ENCODE data around the gene ZNF532. TPM values are rescaled to one million over a fixed set of nuclear protein-coding genes. Genes with fewer than 3 reads are reported as not detected.

Gene ZNF532
- total RNA-seq, 5 donors from 2014 or later (not counting 1 experiment from before 2014, with no cell fraction given) = 5.0 to 14.2 (median 7.8) TPM

- CTCF ChIA-PET = no interaction called here
- 85% methylated on average over 7 of the region's 9 CpGs for WGBS (ENCODE audit: insufficient coverage)
Measured at GRCh38 chr18:58866066-58866772, 1.5 kb downstream of the ZNF532 start.

GRCh38 chr18:58866773-58867150 lies 2.1 kb downstream of the ZNF532 start:
- Mint-ChIP-seq H3K27ac (no peak overlapping the region), H3K27me3 (peaks cover 73 to 78% of the 10 kb centered on the region in 2 donors)
- WGBS (ENCODE audit: insufficient coverage) = no CpG with 5 or more reads among the region's 6 CpGs

More at GRCh38 chr18:58866066-58866772, 1.5 kb downstream of the ZNF532 start:
- POLR2A ChIA-PET = no interaction called here
- Mint-ChIP-seq H3K4me3 (no peak overlapping the region), H3K9me3 (peaks cover 0 to 4% (median 3%) of the 10 kb centered on the region in 3 donors), H3K27me3 (peaks cover 73 to 78% of the 10 kb centered on the region in 2 donors), H3K36me3 (peaks cover 9% of the 10 kb centered on the region), H3K27ac (no peak overlapping the region), H3K4me1 (peaks cover 13 to 17% (median 17%) of the 10 kb centered on the region in 3 donors)
- Histone ChIP-seq H3K9me3 (no peaks in the 10 kb centered on the region), H3K36me3 (ENCODE audit: control insufficient read depth in 2 of 2, extremely low read depth in 1 of 2, insufficient read depth in 1 of 2, low read length in 1 of 2) (no peaks in the 10 kb centered on the region), H3K4me1 (ENCODE audit: control insufficient read depth in 1 of 2, extremely low read depth in 1 of 2, insufficient read depth in 2 of 2, low read length in 2 of 2) (peaks cover 0 to 15% of the 10 kb centered on the region in 2 experiments), H3K27ac (ENCODE audit: low read length) (no peak overlapping the region), H3K4me3 (ENCODE audit: control insufficient read depth in 1 of 2, extremely low read depth in 1 of 2, low read length in 1 of 2) (no peak overlapping the region), H3K27me3 (replicated peaks in 1 of 2; ENCODE audit: control insufficient read depth in 2 of 2, extremely low read depth in 1 of 2, insufficient read depth in 2 of 2, low read length in 1 of 2) (peaks cover 2 to 32% of the 10 kb centered on the region in 2 experiments)
- ATAC-seq (replicated peaks in 1 of 4) (no peak), DNase-seq (no peak)

GRCh38 chr18:58867281-58867961 lies 2.7 kb downstream of the ZNF532 start:
- peaks cover 0 to 4% (median 3%) of the 10 kb centered on the region in 3 donors for H3K9me3 Mint-ChIP-seq
- H3K36me3 Mint-ChIP-seq = peaks cover 9% of the 10 kb centered on the region
- ATAC-seq (replicated peaks in 1 of 4) = no peak
- CTCF ChIA-PET = interaction anchor here in 1 of 2 donors (0.5 kb wide), 1 partner anchor 213 kb away, joined by 3 read pairs; no protein-coding TSS in a partner anchor
- peaks cover 0 to 14% of the 10 kb centered on the region in 2 experiments for H3K4me1 ChIP-seq (ENCODE audit: control insufficient read depth in 1 of 2, extremely low read depth in 1 of 2, insufficient read depth in 2 of 2, low read length in 2 of 2)
- DNase-seq = no peak
- no peak overlapping the region for H3K4me3 ChIP-seq (ENCODE audit: control insufficient read depth in 1 of 2, extremely low read depth in 1 of 2, low read length in 1 of 2)
- H3K27ac ChIP-seq (ENCODE audit: low read length) = no peak overlapping the region
- H3K27me3 ChIP-seq (replicated peaks in 1 of 2; ENCODE audit: control insufficient read depth in 2 of 2, extremely low read depth in 1 of 2, insufficient read depth in 2 of 2, low read length in 1 of 2) = peaks cover 2 to 33% of the 10 kb centered on the region in 2 experiments
- peaks cover 12 to 15% (median 15%) of the 10 kb centered on the region in 3 donors for H3K4me1 Mint-ChIP-seq
- H3K27ac Mint-ChIP-seq = no peak overlapping the region
- H3K9me3 ChIP-seq = no peaks in the 10 kb centered on the region
- peaks cover 70 to 75% of the 10 kb centered on the region in 2 donors for H3K27me3 Mint-ChIP-seq
- POLR2A ChIA-PET = no interaction called here
- 93% methylated on average over 5 of the region's 10 CpGs for WGBS (ENCODE audit: insufficient coverage)
- no peak overlapping the region for H3K4me3 Mint-ChIP-seq
- H3K36me3 ChIP-seq (ENCODE audit: control insufficient read depth in 2 of 2, extremely low read depth in 1 of 2, insufficient read depth in 1 of 2, low read length in 1 of 2) = no peaks in the 10 kb centered on the region

More at GRCh38 chr18:58866773-58867150, 2.1 kb downstream of the ZNF532 start:
- peaks cover 2 to 35% of the 10 kb centered on the region in 2 experiments for H3K27me3 ChIP-seq (replicated peaks in 1 of 2; ENCODE audit: control insufficient read depth in 2 of 2, extremely low read depth in 1 of 2, insufficient read depth in 2 of 2, low read length in 1 of 2)
- Mint-ChIP-seq H3K4me3 (no peak overlapping the region), H3K9me3 (peaks cover 0 to 4% (median 3%) of the 10 kb centered on the region in 3 donors), H3K36me3 (peaks cover 9% of the 10 kb centered on the region), H3K4me1 (peaks cover 13 to 17% (median 17%) of the 10 kb centered on the region in 3 donors)
- DNase-seq (no peak), ATAC-seq (replicated peaks in 1 of 4) (no peak)
- no peaks in the 10 kb centered on the region for H3K36me3 ChIP-seq (ENCODE audit: control insufficient read depth in 2 of 2, extremely low read depth in 1 of 2, insufficient read depth in 1 of 2, low read length in 1 of 2)
- no peaks in the 10 kb centered on the region for H3K9me3 ChIP-seq
- ChIA-PET CTCF (interaction anchor here in 1 of 2 donors (0.5 kb wide), 1 partner anchor 214 kb away, joined by 3 read pairs; no protein-coding TSS in a partner anchor), POLR2A (no interaction called here)
- H3K4me1 ChIP-seq (ENCODE audit: control insufficient read depth in 1 of 2, extremely low read depth in 1 of 2, insufficient read depth in 2 of 2, low read length in 2 of 2) = peaks cover 0 to 15% of the 10 kb centered on the region in 2 experiments
- no peak overlapping the region for H3K4me3 ChIP-seq (ENCODE audit: control insufficient read depth in 1 of 2, extremely low read depth in 1 of 2, low read length in 1 of 2)
- H3K27ac ChIP-seq (ENCODE audit: low read length) = no peak overlapping the region

- Mint-ChIP-seq H3K9me3 (peaks cover 0 to 4% (median 3%) of the 10 kb centered on the region in 3 donors), H3K27me3 (peaks cover 69 to 71% of the 10 kb centered on the region in 2 donors), H3K36me3 (peaks cover 9% of the 10 kb centered on the region), H3K4me1 (peaks cover 7 to 10% (median 9%) of the 10 kb centered on the region in 3 donors), H3K27ac (no peak overlapping the region), H3K4me3 (no peak overlapping the region)
- Histone ChIP-seq H3K4me3 (ENCODE audit: control insufficient read depth in 1 of 2, extremely low read depth in 1 of 2, low read length in 1 of 2) (no peak overlapping the region), H3K27ac (ENCODE audit: low read length) (no peak overlapping the region), H3K9me3 (no peaks in the 10 kb centered on the region), H3K4me1 (ENCODE audit: control insufficient read depth in 1 of 2, extremely low read depth in 1 of 2, insufficient read depth in 2 of 2, low read length in 2 of 2) (peaks cover 0 to 8% of the 10 kb centered on the region in 2 experiments), H3K36me3 (ENCODE audit: control insufficient read depth in 2 of 2, extremely low read depth in 1 of 2, insufficient read depth in 1 of 2, low read length in 1 of 2) (no peaks in the 10 kb centered on the region), H3K27me3 (replicated peaks in 1 of 2; ENCODE audit: control insufficient read depth in 2 of 2, extremely low read depth in 1 of 2, insufficient read depth in 2 of 2, low read length in 1 of 2) (peaks cover 2 to 26% of the 10 kb centered on the region in 2 experiments)
- no peak for ATAC-seq (replicated peaks in 1 of 4)
- DNase-seq = no peak
- WGBS (ENCODE audit: insufficient coverage) = 73% methylated on average over 3 of the region's 6 CpGs
- POLR2A ChIA-PET = no interaction called here
- CTCF ChIA-PET = no interaction called here
Measured at GRCh38 chr18:58868440-58868839, 3.8 kb downstream of the ZNF532 start.

GRCh38 chr18:58870130-58870529 lies 5.5 kb downstream of the ZNF532 start:
- H3K27ac Mint-ChIP-seq = peak overlapping the region in 1 of 2 donors; percentile 45
- H3K36me3 Mint-ChIP-seq = peaks cover 9% of the 10 kb centered on the region
- peaks cover 0 to 4% (median 3%) of the 10 kb centered on the region in 3 donors for H3K9me3 Mint-ChIP-seq
- DNase-seq = no peak
- Histone ChIP-seq H3K27me3 (replicated peaks in 1 of 2; ENCODE audit: control insufficient read depth in 2 of 2, extremely low read depth in 1 of 2, insufficient read depth in 2 of 2, low read length in 1 of 2) (peaks cover 0 to 15% of the 10 kb centered on the region in 2 experiments), H3K4me1 (ENCODE audit: control insufficient read depth in 1 of 2, extremely low read depth in 1 of 2, insufficient read depth in 2 of 2, low read length in 2 of 2) (no peaks in the 10 kb centered on the region), H3K27ac (ENCODE audit: low read length) (no peak overlapping the region), H3K36me3 (ENCODE audit: control insufficient read depth in 2 of 2, extremely low read depth in 1 of 2, insufficient read depth in 1 of 2, low read length in 1 of 2) (no peaks in the 10 kb centered on the region), H3K4me3 (ENCODE audit: control insufficient read depth in 1 of 2, extremely low read depth in 1 of 2, low read length in 1 of 2) (no peak overlapping the region), H3K9me3 (no peaks in the 10 kb centered on the region)
- H3K4me3 Mint-ChIP-seq = no peak overlapping the region
- CTCF ChIA-PET = no interaction called here
- POLR2A ChIA-PET = no interaction called here
- H3K27me3 Mint-ChIP-seq = peaks cover 59 to 69% of the 10 kb centered on the region in 2 donors
- 59% methylated on average over 5 of the region's 5 CpGs for WGBS (ENCODE audit: insufficient coverage)
- ATAC-seq (replicated peaks in 1 of 4) = no peak
- peaks cover 0 to under 1% (median under 1%) of the 10 kb centered on the region in 3 donors for H3K4me1 Mint-ChIP-seq

GRCh38 chr18:58870621-58871020 lies 5.9 kb downstream of the ZNF532 start:
- DNase-seq (no peak), ATAC-seq (replicated peaks in 1 of 4) (no peak)
- no peak overlapping the region for H3K4me3 Mint-ChIP-seq
- peaks cover 0 to 4% (median 3%) of the 10 kb centered on the region in 3 donors for H3K9me3 Mint-ChIP-seq
- Histone ChIP-seq H3K4me1 (ENCODE audit: control insufficient read depth in 1 of 2, extremely low read depth in 1 of 2, insufficient read depth in 2 of 2, low read length in 2 of 2) (no peaks in the 10 kb centered on the region), H3K4me3 (ENCODE audit: control insufficient read depth in 1 of 2, extremely low read depth in 1 of 2, low read length in 1 of 2) (no peak overlapping the region), H3K9me3 (no peaks in the 10 kb centered on the region), H3K27me3 (replicated peaks in 1 of 2; ENCODE audit: control insufficient read depth in 2 of 2, extremely low read depth in 1 of 2, insufficient read depth in 2 of 2, low read length in 1 of 2) (peaks cover 0 to 15% of the 10 kb centered on the region in 2 experiments), H3K36me3 (ENCODE audit: control insufficient read depth in 2 of 2, extremely low read depth in 1 of 2, insufficient read depth in 1 of 2, low read length in 1 of 2) (no peaks in the 10 kb centered on the region), H3K27ac (ENCODE audit: low read length) (no peak overlapping the region)
- H3K27me3 Mint-ChIP-seq = peaks cover 54 to 68% of the 10 kb centered on the region in 2 donors
- peaks cover 9% of the 10 kb centered on the region for H3K36me3 Mint-ChIP-seq
- no peaks in the 10 kb centered on the region for H3K4me1 Mint-ChIP-seq
- WGBS (ENCODE audit: insufficient coverage) = 84% methylated on average over 2 of the region's 2 CpGs
- POLR2A ChIA-PET = interaction anchor here in 1 of 2 donors (0.5 kb wide), 1 partner anchor 833 kb away, joined by 3 read pairs; no protein-coding TSS in a partner anchor
- CTCF ChIA-PET = no interaction called here
- H3K27ac Mint-ChIP-seq = no peak overlapping the region
